ENCODE measurements around the gene CERS6. TPM values are rescaled to one million over a fixed set of nuclear protein-coding genes. Genes with fewer than 3 reads are reported as not detected.
"Not testable (repeated sequence)": the region's sequence is repeated elsewhere in the genome, so short reads cannot be mapped to it uniquely, and the experiment has no call there.

CERS6 gene, protein sequence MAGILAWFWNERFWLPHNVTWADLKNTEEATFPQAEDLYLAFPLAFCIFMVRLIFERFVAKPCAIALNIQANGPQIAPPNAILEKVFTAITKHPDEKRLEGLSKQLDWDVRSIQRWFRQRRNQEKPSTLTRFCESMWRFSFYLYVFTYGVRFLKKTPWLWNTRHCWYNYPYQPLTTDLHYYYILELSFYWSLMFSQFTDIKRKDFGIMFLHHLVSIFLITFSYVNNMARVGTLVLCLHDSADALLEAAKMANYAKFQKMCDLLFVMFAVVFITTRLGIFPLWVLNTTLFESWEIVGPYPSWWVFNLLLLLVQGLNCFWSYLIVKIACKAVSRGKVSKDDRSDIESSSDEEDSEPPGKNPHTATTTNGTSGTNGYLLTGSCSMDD
- total RNA-seq (2021; ENCODE audit: unreplicated experiment) = 30.3 TPM
- polyA plus RNA-seq (2012; ENCODE audit: insufficient read length) = 12.3 TPM
- percentile 83 among the genes with signal in this experiment for Bru-seq, nascent RNA
- BruChase-seq, experiment 1, labeled RNA remaining after a 2-hour chase = percentile 67 among the genes with signal in this experiment
- percentile 77 among the genes with signal in this experiment for BruChase-seq, experiment 2, labeled RNA remaining after a 6-hour chase
- long read RNA-seq, full-length matches to known transcripts = 23 of 30 reads
- long read RNA-seq, partial matches to known transcripts = 3 of 30 reads
- long read RNA-seq, other reads (novel, unspliced or antisense) = 4 of 30 reads

DNA sequence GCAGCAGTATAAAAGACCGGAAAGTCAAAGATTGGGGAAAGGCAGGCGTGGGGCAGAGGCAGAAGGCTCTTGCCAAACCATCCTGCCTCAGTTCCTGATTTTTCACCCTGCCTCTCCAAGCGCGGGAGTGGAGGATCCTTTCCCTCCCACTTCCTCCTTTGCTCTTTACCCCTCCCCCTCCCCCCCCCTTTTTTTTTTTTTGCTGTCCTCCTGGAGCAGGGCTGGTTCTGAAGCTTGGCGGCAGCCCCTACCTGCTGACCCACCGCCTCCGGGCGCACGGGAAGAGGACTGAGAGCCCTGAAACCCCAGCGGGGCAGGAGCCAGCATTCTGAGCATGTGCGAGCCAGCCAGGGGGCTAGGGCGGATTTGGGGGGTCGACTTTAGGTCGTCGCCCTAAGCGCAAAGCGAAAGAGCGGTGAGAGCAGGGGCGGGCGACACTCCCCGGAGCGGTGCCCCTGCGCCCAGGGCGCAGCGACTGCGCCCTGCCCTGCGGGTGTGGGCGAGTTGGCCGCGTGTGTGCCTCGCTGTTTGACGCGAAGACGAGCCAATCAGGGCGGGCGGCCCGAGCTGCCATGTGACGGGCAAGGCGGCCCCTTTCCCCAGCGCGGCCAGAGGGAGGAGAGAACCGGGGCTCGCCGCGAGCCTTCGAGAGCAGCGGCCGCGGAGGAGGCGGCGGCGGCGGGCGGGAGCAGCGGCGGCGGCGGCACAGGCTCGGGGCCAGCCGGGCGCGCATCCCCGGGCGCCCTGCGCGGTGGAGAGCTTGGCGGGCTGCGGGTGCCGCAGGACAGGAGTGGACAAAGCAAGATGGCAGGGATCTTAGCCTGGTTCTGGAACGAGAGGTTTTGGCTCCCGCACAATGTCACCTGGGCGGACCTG, at the start of gene CERS6:
TSS of gene CERS6 (plus strand) at position 628 of the 876 bp plus-strand sequence. CDS start at position 805, 177 bp downstream.
- peak; percentile 5 for DNase-seq (ENCODE audit: low read depth, low spot score)
- Histone ChIP-seq H3K27ac (ENCODE audit: low read length) (peak within 1 kb of the TSS; percentile 81), H3K4me3 (ENCODE audit: low read depth in 2 of 2, low read length in 2 of 2) (peak within 1 kb of the TSS; percentile 75 to 85), H3K36me3 (ENCODE audit: control insufficient read depth, insufficient read depth, low read length) (no peaks in the 10 kb centered on the region; the same call in 1 of the 2 replicates), H3K9me3 (ENCODE audit: control insufficient read depth, insufficient read depth, low read depth, low read length) (no peaks in the 10 kb centered on the region), H3K4me1 (ENCODE audit: control insufficient read depth, insufficient read depth, low read length) (peaks cover 17% of the 10 kb centered on the region), H3K27me3 (ENCODE audit: control insufficient read depth, insufficient read depth, low read length) (no peaks in the 10 kb centered on the region)
- peak; percentile 98 for ATAC-seq
- in situ Hi-C loops (cut with HindIII; ENCODE audit: low pct_unique_long_range_greater_than_20kb, low sequenced_read_pairs) = no loop called here
- ChIA-PET POLR2A (no interaction called here), CTCF (no interaction called here)
- intact Hi-C loops (cut with micrococcal nuclease; ENCODE audit: unreplicated experiment) = loop anchor here (10.0 kb wide), 1 partner anchor 299 kb away; no protein-coding TSS in a partner anchor
- no TSS peak for BruUV-seq (replicated peaks)
- TF ChIP-seq SIN3A (IDR thresholded peaks at IDR 0.05; ENCODE audit: borderline replicate concordance, insufficient read depth, low read depth, low read length) (peak; percentile 18; the same call in 1 of the 2 replicates), TCF7L2 (IDR thresholded peaks at IDR 0.05; ENCODE audit: low read depth, low read length) (no peak; the same call in 1 of the 2 replicates), POLR2AphosphoS5 (IDR thresholded peaks at IDR 0.05; ENCODE audit: low read depth, low read length) (peak; percentile 72)

DNA sequence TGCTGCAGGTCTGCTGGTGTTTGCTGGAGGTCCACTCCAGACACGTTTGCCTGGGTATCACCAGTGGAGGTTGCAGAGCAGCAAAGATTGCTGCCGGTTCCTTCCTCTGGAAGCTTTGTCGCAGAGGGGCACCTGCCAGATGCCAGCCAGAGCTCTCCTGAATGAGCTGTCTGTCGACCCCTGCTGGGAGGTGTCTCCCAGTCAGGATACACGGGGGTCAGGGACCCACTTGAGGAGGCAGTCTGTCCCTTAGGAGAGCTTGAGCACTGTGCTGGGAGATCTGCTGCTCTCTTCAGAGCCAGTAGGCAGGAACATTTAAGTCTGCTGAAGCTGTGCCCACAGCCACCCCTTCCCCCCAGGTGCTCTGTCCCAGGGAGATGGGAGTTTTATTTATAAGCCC, 43.8 kb upstream of the CERS6 start:
- in situ Hi-C loops (cut with HindIII; ENCODE audit: low pct_unique_long_range_greater_than_20kb, low sequenced_read_pairs); DNase-seq (ENCODE audit: low read depth, low spot score); H3K27ac ChIP-seq (ENCODE audit: low read length); CTCF ChIA-PET; H3K36me3 ChIP-seq (ENCODE audit: control insufficient read depth, insufficient read depth, low read length); ATAC-seq; H3K4me1 ChIP-seq (ENCODE audit: control insufficient read depth, insufficient read depth, low read length); intact Hi-C loops (cut with micrococcal nuclease; ENCODE audit: unreplicated experiment); H3K27me3 ChIP-seq (ENCODE audit: control insufficient read depth, insufficient read depth, low read length); H3K9me3 ChIP-seq (ENCODE audit: control insufficient read depth, insufficient read depth, low read depth, low read length); BruUV-seq (replicated peaks); H3K4me3 ChIP-seq (ENCODE audit: low read depth in 2 of 2, low read length in 2 of 2); POLR2A ChIA-PET: not testable (repeated sequence)

DNA sequence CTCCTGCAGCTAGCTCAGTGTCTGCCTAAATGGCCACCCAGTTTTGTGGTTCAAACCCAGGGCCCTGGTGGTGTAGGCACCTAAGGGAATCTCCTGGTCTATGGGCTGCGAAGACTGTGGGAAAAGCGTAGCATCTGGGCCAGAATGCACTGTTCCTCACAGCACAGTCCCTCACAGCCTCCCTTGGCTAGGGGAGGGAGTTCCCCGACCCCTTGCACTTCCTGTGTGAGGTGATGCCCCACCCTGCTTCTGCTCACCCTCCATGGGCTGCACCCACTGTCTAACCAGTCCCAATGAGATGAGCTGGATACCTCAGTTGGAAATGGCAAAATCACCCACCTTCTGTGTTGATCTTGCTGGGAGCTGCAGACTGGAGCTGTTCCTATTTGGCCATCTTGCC, 43.0 kb upstream of the CERS6 start:
- CTCF ChIA-PET; H3K27me3 ChIP-seq (ENCODE audit: control insufficient read depth, insufficient read depth, low read length); POLR2A ChIA-PET; H3K9me3 ChIP-seq (ENCODE audit: control insufficient read depth, insufficient read depth, low read depth, low read length); H3K4me1 ChIP-seq (ENCODE audit: control insufficient read depth, insufficient read depth, low read length); in situ Hi-C loops (cut with HindIII; ENCODE audit: low pct_unique_long_range_greater_than_20kb, low sequenced_read_pairs); BruUV-seq (replicated peaks); ATAC-seq; intact Hi-C loops (cut with micrococcal nuclease; ENCODE audit: unreplicated experiment); H3K27ac ChIP-seq (ENCODE audit: low read length); H3K4me3 ChIP-seq (ENCODE audit: low read depth in 2 of 2, low read length in 2 of 2); H3K36me3 ChIP-seq (ENCODE audit: control insufficient read depth, insufficient read depth, low read length); DNase-seq (ENCODE audit: low read depth, low spot score): not testable (repeated sequence)

DNA sequence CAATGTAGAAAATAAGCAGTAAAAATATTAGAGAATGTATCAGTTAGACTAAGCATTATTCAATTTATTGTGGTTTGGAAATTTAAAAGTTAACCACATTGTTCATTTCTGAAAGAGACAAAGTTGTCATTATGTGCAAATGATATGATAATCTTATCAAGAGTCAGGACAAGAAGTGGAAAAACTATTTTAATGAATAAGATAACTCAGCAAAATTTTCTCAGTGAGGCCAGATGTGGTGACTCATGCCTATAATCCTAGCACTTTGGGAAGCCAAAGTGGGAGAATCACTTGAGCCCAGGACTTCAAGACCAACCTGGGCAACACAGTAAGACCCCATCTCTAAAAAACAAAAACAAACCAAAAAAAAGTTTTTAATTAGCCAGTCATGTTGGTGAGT, 39.5 kb upstream of the CERS6 start:
- ATAC-seq (no peak), DNase-seq (ENCODE audit: low read depth, low spot score) (no peak)
- H3K27ac ChIP-seq (ENCODE audit: low read length) = no peak overlapping the region
- ChIA-PET POLR2A (no interaction called here), CTCF (no interaction called here)
- no peaks in the 10 kb centered on the region for H3K9me3 ChIP-seq (ENCODE audit: control insufficient read depth, insufficient read depth, low read depth, low read length)
- no peaks in the 10 kb centered on the region for H3K27me3 ChIP-seq (ENCODE audit: control insufficient read depth, insufficient read depth, low read length)
- BruUV-seq (replicated peaks) = no TSS peak
- in situ Hi-C loops (cut with HindIII; ENCODE audit: low pct_unique_long_range_greater_than_20kb, low sequenced_read_pairs) (no loop called here), intact Hi-C loops (cut with micrococcal nuclease; ENCODE audit: unreplicated experiment) (no loop called here)
- no peak overlapping the region for H3K4me3 ChIP-seq (ENCODE audit: low read depth in 2 of 2, low read length in 2 of 2)
- no peaks in the 10 kb centered on the region for H3K4me1 ChIP-seq (ENCODE audit: control insufficient read depth, insufficient read depth, low read length)
- TF ChIP-seq POLR2AphosphoS5 (IDR thresholded peaks at IDR 0.05; ENCODE audit: low read depth, low read length) = no peak
- TF ChIP-seq, protein P1, sequence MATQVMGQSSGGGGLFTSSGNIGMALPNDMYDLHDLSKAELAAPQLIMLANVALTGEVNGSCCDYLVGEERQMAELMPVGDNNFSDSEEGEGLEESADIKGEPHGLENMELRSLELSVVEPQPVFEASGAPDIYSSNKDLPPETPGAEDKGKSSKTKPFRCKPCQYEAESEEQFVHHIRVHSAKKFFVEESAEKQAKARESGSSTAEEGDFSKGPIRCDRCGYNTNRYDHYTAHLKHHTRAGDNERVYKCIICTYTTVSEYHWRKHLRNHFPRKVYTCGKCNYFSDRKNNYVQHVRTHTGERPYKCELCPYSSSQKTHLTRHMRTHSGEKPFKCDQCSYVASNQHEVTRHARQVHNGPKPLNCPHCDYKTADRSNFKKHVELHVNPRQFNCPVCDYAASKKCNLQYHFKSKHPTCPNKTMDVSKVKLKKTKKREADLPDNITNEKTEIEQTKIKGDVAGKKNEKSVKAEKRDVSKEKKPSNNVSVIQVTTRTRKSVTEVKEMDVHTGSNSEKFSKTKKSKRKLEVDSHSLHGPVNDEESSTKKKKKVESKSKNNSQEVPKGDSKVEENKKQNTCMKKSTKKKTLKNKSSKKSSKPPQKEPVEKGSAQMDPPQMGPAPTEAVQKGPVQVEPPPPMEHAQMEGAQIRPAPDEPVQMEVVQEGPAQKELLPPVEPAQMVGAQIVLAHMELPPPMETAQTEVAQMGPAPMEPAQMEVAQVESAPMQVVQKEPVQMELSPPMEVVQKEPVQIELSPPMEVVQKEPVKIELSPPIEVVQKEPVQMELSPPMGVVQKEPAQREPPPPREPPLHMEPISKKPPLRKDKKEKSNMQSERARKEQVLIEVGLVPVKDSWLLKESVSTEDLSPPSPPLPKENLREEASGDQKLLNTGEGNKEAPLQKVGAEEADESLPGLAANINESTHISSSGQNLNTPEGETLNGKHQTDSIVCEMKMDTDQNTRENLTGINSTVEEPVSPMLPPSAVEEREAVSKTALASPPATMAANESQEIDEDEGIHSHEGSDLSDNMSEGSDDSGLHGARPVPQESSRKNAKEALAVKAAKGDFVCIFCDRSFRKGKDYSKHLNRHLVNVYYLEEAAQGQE (IDR thresholded peaks at IDR 0.05; ENCODE audit: insufficient read depth in 1 of 2, low read depth in 2 of 2, low read length in 1 of 2) = no peak
- no peaks in the 10 kb centered on the region for H3K36me3 ChIP-seq (ENCODE audit: control insufficient read depth, insufficient read depth, low read length)
